Liver (tissue), 9 donors: Measurements from ENCODE around the gene KLF6. TPM values are rescaled to one million over a fixed set of nuclear protein-coding genes. Genes with fewer than 3 reads are reported as not detected.

ENCODE experiments used
- DNase-seq: peaks from one replicate; pipeline ENCODE4 v3.0.0-alpha.2; 2017; ENCODE audit warnings: low spot score
- H3K27ac ChIP-seq, 2 donors: one replicate each; pipeline ENCODE4 v1.7.0; 2013; ENCODE audit warnings: inconsistent platforms in 2 of 2, low read length in 2 of 2, control low read depth in 1 of 2, low read depth in 1 of 2, mild to moderate bottlenecking in 1 of 2
- H3K27me3 ChIP-seq, 4 donors: one replicate each; pipeline versions ENCODE4 v1.6.1 to v1.7.0; 2013; ENCODE audit warnings: low read length in 3 of 4, inconsistent platforms in 1 of 4, mild to moderate bottlenecking in 1 of 4, moderate library complexity in 1 of 4; ENCODE audit not compliant: control insufficient read depth in 4 of 4, insufficient read depth in 4 of 4
- H3K36me3 ChIP-seq, 4 donors: one replicate each; pipeline versions ENCODE4 v1.6.1 to v1.7.0; 2013; ENCODE audit warnings: low read length in 3 of 4, mild to moderate bottlenecking in 3 of 4, low read depth in 1 of 4, moderate library complexity in 1 of 4; ENCODE audit not compliant: control insufficient read depth in 4 of 4, insufficient read depth in 3 of 4
- H3K4me1 ChIP-seq, 4 donors: one replicate each; pipeline versions ENCODE4 v1.6.1 to v1.7.0; 2013; ENCODE audit warnings: low read length in 3 of 4, mild to moderate bottlenecking in 3 of 4, moderate library complexity in 1 of 4; ENCODE audit not compliant: control insufficient read depth in 4 of 4, insufficient read depth in 4 of 4
- H3K4me3 ChIP-seq, 3 donors: one replicate each; pipeline versions ENCODE4 v1.6.1 to v1.7.0; 2013; ENCODE audit warnings: low read length in 3 of 3, control low read depth in 1 of 3, low read depth in 1 of 3, mild to moderate bottlenecking in 1 of 3
- H3K9ac ChIP-seq, 2 donors: one replicate each; pipeline ENCODE4 v1.7.0; 2013; ENCODE audit warnings: low read length in 2 of 2, mild to moderate bottlenecking in 2 of 2, moderate library complexity in 2 of 2, control low read depth in 1 of 2, low read depth in 1 of 2
- H3K9me3 ChIP-seq, 4 donors: one replicate each; pipeline versions ENCODE4 v1.6.1 to v1.7.0; 2013; ENCODE audit warnings: low read length in 3 of 4; ENCODE audit not compliant: control insufficient read depth in 4 of 4
- EGR1 ChIP-seq, 2 donors: IDR thresholded peaks; 2 replicates each; pipeline ENCODE4 v1.6.1; 2016 to 2018; ENCODE audit warnings: antibody characterized with exemption in 2 of 2, low read depth in 2 of 2
- FOXA1 ChIP-seq: IDR thresholded peaks from 2 replicates; pipeline ENCODE4 v1.6.1; 2016; ENCODE audit warnings: antibody characterized with exemption
- FOXA2 ChIP-seq: IDR thresholded peaks from 2 replicates; pipeline ENCODE4 v1.6.1; 2016; ENCODE audit warnings: antibody characterized with exemption
- GABPA ChIP-seq, 2 donors: IDR thresholded peaks in 1 of 2; conservative IDR thresholded peaks in 1 of 2; 2 replicates each; pipeline ENCODE4 v1.6.1; 2016; ENCODE audit warnings: antibody characterized with exemption in 2 of 2, mild to moderate bottlenecking in 1 of 2, moderate library complexity in 1 of 2
- HNF4A ChIP-seq, 2 donors: conservative IDR thresholded peaks; 2 replicates each; pipeline ENCODE4 v1.6.1; 2016; ENCODE audit warnings: antibody characterized with exemption in 2 of 2, mild to moderate bottlenecking in 2 of 2
- JUND ChIP-seq, 2 donors: IDR thresholded peaks; 2 replicates each; pipeline ENCODE4 v1.6.1; 2016; ENCODE audit warnings: antibody characterized with exemption in 2 of 2
- NR2F2 ChIP-seq: IDR thresholded peaks from 2 replicates; pipeline ENCODE4 v1.6.1; 2016; ENCODE audit warnings: antibody characterized with exemption
- RXRA ChIP-seq, 2 donors: IDR thresholded peaks; 2 replicates each; pipeline ENCODE4 v1.6.1; 2017 to 2018; ENCODE audit warnings: antibody characterized with exemption in 2 of 2, mild to moderate bottlenecking in 1 of 2
- SP1 ChIP-seq: IDR thresholded peaks from 2 replicates; pipeline ENCODE4 v1.6.1; 2018; ENCODE audit warnings: antibody characterized with exemption, mild to moderate bottlenecking
- TAF1 ChIP-seq: conservative IDR thresholded peaks from 2 replicates; pipeline ENCODE4 v1.6.1; 2016; ENCODE audit warnings: antibody characterized with exemption, mild to moderate bottlenecking
- YY1 ChIP-seq: IDR thresholded peaks from 2 replicates; pipeline ENCODE4 v1.6.1; 2016; ENCODE audit warnings: antibody characterized with exemption, mild to moderate bottlenecking
- WGBS: extraction: QIAGEN DNeasy Blood & Tissue Kit; methylation state at CpG from one replicate; pipeline ENCODE4 v1.1.7; 2013; 5-methylcytosine and 5-hydroxymethylcytosine counted together
- polyA plus RNA-seq, 2 donors: library from polyadenylated mRNA; stranded (reverse) in 1 of 2; unstranded in 1 of 2; fragments of 200-250 nt in 1 of 2; fragments of >200 nt in 1 of 2; fragmentation: Nextera tagmentation in 1 of 2; extraction: Ambion mirVana in 1 of 2; gene quantifications; one replicate each; pipeline versions ENCODE4 v1.2.1 to v1.2.3, GENCODE V29; 2013 to 2015
- total RNA-seq, 2 donors: library from RNA; depleted of rRNA; stranded (reverse); fragments of >200 nt; gene quantifications; one replicate each; pipeline ENCODE4 v1.2.3, GENCODE V29; 2014
- TF ChIP-seq, protein P1 (sequence below): IDR thresholded peaks from 2 replicates; pipeline ENCODE4 v1.6.1; 2016; ENCODE audit warnings: antibody characterized with exemption
- TF ChIP-seq, protein P2 (sequence below): IDR thresholded peaks from 2 replicates; pipeline ENCODE4 v1.6.1; 2016; ENCODE audit warnings: antibody characterized with exemption
- TF ChIP-seq, protein P3 (sequence below): IDR thresholded peaks from 2 replicates; pipeline ENCODE4 v1.6.1; 2016; ENCODE audit warnings: antibody characterized with exemption
- TF ChIP-seq, protein P4 (sequence below): IDR thresholded peaks from 2 replicates; pipeline ENCODE4 v1.6.1; 2016; ENCODE audit warnings: antibody characterized with exemption, mild to moderate bottlenecking
- donor health status: healthy.
- donor health status: healthy.
- donor health status: healthy.
- donor health status: healthy.
- donor health status: healthy.

KLF6 gene
- total and polyA plus RNA-seq, 4 donors = 11.0 to 124 (median 22.2) TPM

DNA sequence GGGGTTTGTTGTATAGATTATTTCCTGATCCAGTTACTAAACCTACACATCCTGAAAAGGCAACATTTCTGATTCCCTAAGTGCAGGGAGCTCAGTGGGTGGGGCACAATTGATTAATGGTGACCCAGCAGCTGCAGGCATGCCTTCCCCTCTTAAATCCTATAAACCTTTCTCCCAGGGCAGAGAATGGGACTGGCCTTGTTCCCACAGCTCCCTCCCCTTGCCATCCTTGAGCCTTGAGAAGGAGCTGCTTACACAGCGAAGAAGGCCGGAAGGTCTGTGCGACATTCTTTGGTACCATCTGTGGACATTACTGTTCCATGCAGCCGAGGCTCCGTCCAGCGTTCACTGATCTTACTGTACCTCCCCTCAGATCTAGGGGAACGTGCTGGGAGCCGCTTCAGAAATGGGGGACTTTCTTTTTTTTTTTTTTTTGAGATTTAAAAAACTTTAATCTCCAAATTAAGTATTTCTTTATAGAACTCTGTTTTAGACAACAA lies 14.3 kb downstream of the KLF6 start:
- 97% methylated on average over 8 of the region's 8 CpGs for WGBS
- H3K4me1 ChIP-seq = peaks cover 0 to 2% (median 0%) of the 10 kb centered on the region in 4 donors
- H3K9ac ChIP-seq = no peak overlapping the region
- TF ChIP-seq, protein P1, sequence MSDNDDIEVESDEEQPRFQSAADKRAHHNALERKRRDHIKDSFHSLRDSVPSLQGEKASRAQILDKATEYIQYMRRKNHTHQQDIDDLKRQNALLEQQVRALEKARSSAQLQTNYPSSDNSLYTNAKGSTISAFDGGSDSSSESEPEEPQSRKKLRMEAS = no peak
- TF ChIP-seq NR2F2 (no peak), EGR1 (IDR thresholded peaks at IDR 0.05; ENCODE audit: low read depth in 2 of 2) (no peak), TAF1 (no peak), RXRA (IDR thresholded peaks at IDR 0.05) (no peak), FOXA2 (no peak), FOXA1 (no peak), JUND (IDR thresholded peaks at IDR 0.05) (no peak), HNF4A (conservative IDR thresholded peaks at IDR 0.05) (no peak)
- TF ChIP-seq, protein P2, sequence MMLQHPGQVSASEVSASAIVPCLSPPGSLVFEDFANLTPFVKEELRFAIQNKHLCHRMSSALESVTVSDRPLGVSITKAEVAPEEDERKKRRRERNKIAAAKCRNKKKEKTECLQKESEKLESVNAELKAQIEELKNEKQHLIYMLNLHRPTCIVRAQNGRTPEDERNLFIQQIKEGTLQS = no peak
- TF ChIP-seq, protein P3, sequence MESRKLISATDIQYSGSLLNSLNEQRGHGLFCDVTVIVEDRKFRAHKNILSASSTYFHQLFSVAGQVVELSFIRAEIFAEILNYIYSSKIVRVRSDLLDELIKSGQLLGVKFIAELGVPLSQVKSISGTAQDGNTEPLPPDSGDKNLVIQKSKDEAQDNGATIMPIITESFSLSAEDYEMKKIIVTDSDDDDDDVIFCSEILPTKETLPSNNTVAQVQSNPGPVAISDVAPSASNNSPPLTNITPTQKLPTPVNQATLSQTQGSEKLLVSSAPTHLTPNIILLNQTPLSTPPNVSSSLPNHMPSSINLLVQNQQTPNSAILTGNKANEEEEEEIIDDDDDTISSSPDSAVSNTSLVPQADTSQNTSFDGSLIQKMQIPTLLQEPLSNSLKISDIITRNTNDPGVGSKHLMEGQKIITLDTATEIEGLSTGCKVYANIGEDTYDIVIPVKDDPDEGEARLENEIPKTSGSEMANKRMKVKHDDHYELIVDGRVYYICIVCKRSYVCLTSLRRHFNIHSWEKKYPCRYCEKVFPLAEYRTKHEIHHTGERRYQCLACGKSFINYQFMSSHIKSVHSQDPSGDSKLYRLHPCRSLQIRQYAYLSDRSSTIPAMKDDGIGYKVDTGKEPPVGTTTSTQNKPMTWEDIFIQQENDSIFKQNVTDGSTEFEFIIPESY = no peak
- no peak overlapping the region for H3K27ac ChIP-seq
- H3K9me3 ChIP-seq = no peaks in the 10 kb centered on the region
- H3K27me3 ChIP-seq = no peaks in the 10 kb centered on the region
- peaks cover 0 to 2% (median 0%) of the 10 kb centered on the region in 4 donors for H3K36me3 ChIP-seq
- DNase-seq = no peak
- no peak overlapping the region for H3K4me3 ChIP-seq

DNA sequence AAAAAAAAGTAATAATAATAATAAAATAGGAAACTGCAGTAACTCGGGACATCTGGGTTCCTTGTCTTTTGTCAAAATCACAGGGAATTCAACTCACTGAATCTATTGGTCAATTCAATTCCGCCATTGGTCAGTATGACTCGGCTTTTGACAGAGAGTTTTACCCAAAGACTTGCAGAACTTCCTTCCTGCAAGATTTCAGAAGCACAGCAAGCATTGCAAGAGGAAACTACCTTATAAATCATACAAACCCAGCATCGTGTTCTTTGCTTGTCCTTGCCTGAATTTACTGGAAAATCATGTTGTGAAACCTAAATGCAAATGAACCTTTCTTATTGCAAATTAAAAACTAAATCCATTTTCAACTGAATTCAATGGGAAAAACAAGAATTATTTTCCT lies 15.5 kb downstream of the KLF6 start:
- H3K9ac ChIP-seq = no peak overlapping the region
- H3K27ac ChIP-seq = peak overlapping the region in 1 of 2 donors; percentile 19
- no peaks in the 10 kb centered on the region for H3K27me3 ChIP-seq
- H3K4me3 ChIP-seq = no peak overlapping the region
- H3K36me3 ChIP-seq = no peaks in the 10 kb centered on the region
- TF ChIP-seq FOXA1 (no peak), FOXA2 (no peak)
- TF ChIP-seq, protein P3 = no peak
- H3K4me1 ChIP-seq = peaks cover 0 to 11% (median 5%) of the 10 kb centered on the region in 4 donors
- DNase-seq = no peak
- WGBS = 73% methylated on average over 4 of the region's 4 CpGs
- no peaks in the 10 kb centered on the region for H3K9me3 ChIP-seq

DNA sequence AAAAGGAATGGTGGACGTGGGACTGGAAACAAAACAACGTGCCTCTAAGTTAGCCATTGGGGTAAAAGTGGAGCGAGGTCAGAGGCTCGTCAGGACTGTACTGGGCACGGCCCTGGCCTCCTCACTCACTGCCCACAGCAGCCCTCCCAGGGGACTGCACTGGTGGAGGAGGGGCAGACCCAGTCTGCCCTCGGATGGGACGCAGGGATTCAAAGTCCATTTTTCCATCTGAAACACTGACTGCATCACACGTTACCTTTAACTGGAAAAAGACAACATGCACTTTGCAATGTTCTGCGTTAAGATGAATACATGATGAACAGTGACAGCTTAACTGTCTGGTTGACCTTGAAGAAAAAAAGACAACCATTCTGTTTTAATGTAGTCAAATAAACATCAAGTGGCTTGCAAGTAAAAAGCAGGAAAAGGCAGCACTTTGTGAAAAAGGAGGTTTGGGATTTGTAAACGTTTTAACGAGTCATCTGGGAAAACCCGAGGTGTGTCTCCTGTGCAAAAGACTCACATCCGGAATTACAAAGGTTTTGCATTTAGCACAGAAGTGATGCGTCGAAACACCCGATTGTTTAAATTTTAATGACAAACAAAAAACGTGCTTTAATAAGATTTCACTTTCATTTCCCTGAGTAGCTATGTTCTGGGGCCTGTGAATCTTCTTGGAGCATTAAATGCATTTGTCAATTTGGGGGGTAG lies 18.8 kb downstream of the KLF6 start:
- Histone ChIP-seq H3K9ac (no peak overlapping the region), H3K4me1 (peaks cover 0 to 19% (median 11%) of the 10 kb centered on the region in 4 donors), H3K36me3 (no peaks in the 10 kb centered on the region), H3K27me3 (no peaks in the 10 kb centered on the region), H3K27ac (no peak overlapping the region), H3K4me3 (no peak overlapping the region), H3K9me3 (no peaks in the 10 kb centered on the region)
- WGBS = 56% methylated on average over 17 of the region's 17 CpGs
- no peak for DNase-seq
- TF ChIP-seq RXRA (IDR thresholded peaks at IDR 0.05) = peak; percentile 40 to 49
- TF ChIP-seq YY1 = no peak
- peak; percentile 67 to 86 for TF ChIP-seq HNF4A (conservative IDR thresholded peaks at IDR 0.05)
- no peak for TF ChIP-seq TAF1
- TF ChIP-seq, protein P3 = no peak
- TF ChIP-seq GABPA (IDR thresholded peaks at IDR 0.05 in 1 of 2, conservative IDR thresholded peaks at IDR 0.05 in 1 of 2) = no peak
- TF ChIP-seq FOXA1 = no peak
- TF ChIP-seq, protein P4, sequence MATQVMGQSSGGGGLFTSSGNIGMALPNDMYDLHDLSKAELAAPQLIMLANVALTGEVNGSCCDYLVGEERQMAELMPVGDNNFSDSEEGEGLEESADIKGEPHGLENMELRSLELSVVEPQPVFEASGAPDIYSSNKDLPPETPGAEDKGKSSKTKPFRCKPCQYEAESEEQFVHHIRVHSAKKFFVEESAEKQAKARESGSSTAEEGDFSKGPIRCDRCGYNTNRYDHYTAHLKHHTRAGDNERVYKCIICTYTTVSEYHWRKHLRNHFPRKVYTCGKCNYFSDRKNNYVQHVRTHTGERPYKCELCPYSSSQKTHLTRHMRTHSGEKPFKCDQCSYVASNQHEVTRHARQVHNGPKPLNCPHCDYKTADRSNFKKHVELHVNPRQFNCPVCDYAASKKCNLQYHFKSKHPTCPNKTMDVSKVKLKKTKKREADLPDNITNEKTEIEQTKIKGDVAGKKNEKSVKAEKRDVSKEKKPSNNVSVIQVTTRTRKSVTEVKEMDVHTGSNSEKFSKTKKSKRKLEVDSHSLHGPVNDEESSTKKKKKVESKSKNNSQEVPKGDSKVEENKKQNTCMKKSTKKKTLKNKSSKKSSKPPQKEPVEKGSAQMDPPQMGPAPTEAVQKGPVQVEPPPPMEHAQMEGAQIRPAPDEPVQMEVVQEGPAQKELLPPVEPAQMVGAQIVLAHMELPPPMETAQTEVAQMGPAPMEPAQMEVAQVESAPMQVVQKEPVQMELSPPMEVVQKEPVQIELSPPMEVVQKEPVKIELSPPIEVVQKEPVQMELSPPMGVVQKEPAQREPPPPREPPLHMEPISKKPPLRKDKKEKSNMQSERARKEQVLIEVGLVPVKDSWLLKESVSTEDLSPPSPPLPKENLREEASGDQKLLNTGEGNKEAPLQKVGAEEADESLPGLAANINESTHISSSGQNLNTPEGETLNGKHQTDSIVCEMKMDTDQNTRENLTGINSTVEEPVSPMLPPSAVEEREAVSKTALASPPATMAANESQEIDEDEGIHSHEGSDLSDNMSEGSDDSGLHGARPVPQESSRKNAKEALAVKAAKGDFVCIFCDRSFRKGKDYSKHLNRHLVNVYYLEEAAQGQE = no peak
- no peak for TF ChIP-seq EGR1 (IDR thresholded peaks at IDR 0.05; ENCODE audit: low read depth in 2 of 2)
- TF ChIP-seq, protein P1 = no peak
- TF ChIP-seq JUND (IDR thresholded peaks at IDR 0.05) = no peak
- peak; percentile 77 for TF ChIP-seq SP1
- no peak for TF ChIP-seq NR2F2
